Measurements from ENCODE around the gene YWHAB.
A peak's percentile ranks its signal among the peaks of the same experiment; 100 is the strongest.

DNA sequence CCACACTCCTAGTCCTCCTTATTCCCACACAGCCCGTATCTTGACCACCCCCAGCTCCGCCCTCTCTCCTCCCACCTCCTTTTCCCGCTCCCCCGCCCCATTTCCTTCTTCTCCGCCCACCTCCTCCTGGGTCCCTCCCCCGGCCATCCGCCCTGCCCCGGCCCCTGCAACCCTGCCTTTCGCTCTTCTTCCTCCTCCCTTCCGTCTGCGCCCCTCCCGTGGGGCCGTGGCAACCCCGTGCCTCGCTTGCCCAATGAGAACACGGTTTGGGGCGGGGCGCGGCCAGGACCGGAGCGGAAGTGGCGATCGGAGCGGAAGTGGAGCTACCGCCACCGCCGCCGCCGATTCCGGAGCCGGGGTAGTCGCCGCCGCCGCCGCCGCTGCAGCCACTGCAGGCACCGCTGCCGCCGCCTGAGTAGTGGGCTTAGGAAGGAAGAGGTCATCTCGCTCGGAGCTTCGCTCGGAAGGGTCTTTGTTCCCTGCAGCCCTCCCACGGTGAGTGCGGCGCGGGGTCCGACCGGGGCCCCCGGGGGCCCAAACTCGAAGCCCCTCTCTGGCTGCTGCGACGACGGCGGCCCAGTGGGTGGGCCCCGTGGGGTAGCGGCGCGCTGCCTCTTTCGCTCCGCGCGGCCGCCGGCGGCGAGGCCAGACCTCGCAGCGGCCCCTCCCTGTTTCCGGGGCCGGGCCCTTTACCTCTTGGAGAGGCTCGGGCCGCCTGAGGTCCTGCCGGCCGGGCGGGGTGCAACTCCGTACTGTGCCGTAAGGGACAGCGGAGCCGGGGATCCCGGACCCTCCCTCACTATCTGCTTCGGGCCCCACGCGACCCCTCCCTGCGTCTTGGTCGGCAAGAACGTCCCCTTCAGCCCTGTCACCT, at the start of gene YWHAB:
- TF ChIP-seq POLR2AphosphoS5 (IDR thresholded peaks at IDR 0.05) (peak; percentile 88 to 90), CTCF (IDR thresholded peaks at IDR 0.05) (peak in 1 of 3 experiments; percentile 45)

Measured in esophagus muscularis mucosa (tissue), 3 donors.